NCI-H2196 treated with DMSO at 0.1 percent for 48 hours (cell line): Measurements from ENCODE around the gene ENOPH1.

Experiments
- DNase-seq: peaks from one replicate; lab custom pipeline; 2025; ENCODE audit not compliant: unreplicated experiment; lab: John Stamatoyannopoulos, UW

ENOPH1 gene

DNA sequence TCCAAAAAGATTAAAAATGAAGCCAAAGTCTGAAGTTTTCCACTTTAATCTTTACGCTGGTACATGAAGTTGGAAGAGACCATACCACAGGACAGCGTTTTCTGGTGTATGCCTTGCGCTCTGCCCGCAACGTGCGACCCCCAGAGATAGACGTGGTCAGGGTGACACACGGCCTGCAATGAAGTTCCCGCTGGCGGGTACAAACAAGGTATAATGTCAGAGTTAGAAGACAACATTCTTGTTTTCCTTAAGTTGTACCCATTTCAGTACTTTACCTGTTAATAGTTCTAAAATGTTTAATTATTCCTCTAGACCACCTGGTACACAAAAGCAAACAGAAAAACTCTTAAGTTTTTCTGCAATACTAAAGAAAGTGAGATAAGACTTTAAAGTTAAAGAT lies 4.9 kb upstream of the ENOPH1 start:
- DNase-seq, result no peak

DNA sequence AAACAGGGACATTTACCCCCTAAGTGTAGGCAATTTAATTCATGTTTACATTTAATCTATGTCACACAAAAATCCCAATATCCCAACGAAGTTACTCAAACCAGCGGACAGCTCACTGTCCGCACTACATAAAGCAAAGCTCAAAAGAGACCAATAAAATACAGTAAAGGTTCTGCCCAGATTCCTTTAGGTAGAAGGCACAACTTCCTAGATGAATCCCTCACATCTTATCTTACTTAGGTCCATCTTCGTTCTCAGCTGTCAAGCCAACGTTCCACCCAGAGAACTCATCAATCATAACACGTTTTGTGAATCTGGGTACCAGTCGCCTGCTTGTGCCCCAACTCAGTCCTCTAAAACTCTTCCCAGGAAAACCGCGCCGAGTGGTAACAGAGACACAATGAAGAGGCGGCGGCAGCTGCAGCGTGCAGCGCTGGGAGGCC lies 1.8 kb upstream of the ENOPH1 start:
- DNase-seq, result no peak

DNA sequence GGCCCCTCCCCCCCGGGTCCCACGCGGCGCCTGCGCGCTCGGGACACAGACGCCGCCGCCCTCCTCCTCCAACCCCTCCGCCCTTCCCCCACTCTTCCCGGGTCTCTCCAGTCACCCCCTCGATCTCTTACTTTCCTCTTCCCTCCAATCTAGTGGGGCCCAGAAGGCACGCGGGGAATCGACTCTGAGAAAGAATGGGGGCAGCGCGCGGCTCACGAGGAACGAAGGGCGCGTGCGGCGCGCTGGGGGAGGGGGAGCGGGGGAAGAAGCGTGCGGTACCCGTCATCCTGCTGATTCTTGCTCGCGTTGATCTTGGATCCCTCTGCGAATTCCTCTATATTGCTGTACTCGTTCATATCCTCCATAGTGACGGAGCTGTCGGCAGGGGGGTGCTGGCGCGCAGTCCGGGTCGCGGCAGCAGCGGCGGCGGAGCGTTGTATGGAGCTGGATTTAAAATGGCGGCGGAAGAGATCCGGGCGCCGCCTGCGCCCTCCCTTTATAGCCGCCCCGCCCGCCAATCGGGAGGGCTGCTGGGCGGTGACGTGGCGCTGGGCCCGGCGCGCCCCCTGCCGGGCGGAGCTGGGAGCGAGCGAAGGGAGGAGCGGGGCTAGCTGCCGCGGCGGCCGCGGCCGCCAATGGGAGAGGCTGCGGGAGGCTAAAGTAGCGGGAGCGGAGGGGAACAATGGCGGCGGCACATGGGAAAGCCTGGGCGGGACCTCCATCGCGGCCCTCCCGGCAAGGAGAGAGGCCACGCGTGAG lies 1.2 kb upstream of the ENOPH1 start:
- peak; percentile 48 for DNase-seq

DNA sequence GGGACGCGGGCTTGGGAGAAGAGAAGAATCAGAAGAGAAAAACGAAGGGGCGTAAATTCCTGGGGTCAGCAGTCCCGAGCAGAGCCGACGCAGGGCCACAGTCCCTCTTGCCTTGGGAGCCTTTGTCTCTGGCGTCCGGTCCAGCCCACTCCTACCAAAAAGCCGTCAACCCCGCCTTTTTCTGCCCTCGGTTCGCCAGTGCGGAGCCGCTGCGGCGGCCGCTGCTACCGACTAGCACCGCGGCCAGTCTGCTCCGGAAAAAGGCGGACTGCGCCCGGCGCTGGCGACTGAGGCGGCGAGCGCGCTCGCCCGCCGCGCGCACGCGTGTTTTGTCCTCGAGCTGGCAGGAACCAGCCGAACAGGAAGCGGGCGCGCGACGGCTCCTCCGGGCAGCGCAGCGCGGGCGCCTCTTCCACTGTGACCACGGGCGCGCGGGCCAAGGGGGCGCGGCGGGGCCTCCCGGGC lies 630 bp upstream of the ENOPH1 start:
- DNase-seq, result peak; percentile 3

DNA sequence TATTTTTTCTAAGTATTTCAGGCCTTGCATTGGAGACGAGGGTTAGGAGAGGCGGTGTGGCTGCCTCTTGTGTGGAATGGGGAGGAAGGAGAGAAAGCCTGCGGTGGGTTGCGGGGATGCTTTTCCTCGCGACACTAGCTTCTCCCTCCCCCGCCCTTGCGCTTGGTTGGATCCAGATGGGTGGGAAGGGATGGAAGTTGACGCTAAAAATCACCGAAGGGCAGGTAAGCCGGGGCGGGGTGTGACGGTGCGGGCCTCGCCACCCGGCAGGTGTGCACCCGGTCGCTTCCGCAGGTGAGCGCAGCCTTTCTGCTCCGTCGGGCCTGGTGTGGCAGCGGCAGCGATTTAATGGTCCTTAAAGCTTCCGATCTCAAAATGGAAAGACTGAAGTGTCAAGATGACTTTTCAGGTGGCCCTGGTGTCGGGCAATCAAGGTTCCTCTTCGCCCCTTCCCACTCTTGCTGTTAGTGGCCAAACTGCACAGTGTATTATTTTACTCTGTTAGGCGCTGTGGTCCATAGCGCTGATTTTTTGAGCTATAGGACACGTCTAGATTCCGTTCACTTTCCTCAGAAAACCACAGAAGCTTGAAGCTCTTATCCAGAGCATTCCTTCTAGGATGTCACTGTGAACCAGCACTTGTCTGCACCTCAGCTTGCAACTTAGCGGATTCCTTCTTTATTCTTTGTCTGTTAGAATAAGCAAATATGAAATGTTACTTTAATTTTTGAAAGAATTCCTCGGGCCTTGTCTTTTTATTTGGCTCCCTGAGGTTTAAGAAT lies 765 bp downstream of the ENOPH1 start:
- DNase-seq, result peak; percentile 1

DNA sequence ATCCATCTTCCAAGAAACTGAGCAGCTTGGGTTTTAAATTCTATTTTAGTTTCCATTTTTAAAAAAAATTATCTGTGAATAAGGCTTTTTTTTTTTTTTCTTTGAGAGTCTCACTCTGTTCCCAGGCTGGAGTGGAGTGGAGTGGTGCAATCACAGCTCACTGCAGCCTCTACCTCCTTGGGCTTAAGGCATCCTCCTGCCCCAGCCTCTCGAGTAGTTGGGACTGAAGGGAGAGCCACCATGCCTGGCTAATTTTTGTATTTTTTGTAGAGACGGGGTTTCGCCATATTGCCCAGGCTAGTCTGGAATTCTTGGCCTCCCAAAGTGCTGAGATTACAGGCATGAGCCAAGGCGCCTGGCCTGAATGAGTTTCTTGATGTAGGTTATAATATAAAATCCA lies 1.4 kb downstream of the ENOPH1 start:
- no peak for DNase-seq

DNA sequence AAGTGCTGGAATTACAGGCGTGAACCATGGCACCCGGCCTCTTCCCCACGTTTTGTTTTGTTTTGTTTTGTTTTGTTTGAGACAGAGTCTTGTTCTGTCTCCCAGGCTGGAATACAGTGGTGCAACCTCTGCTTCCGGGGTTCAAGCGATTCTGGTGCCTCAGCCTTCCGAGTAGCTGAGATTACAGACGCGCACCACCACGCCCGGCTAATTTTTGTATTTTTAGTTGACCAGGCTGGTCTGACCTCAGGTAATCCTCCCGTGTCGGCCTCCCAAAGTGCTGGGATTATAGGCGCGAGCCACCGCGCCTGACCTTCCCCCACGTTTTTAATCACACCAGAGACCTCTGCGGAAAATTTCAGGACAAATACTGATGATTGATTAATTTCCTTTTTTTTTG lies 2.2 kb downstream of the ENOPH1 start:
- DNase-seq, result no peak

DNA sequence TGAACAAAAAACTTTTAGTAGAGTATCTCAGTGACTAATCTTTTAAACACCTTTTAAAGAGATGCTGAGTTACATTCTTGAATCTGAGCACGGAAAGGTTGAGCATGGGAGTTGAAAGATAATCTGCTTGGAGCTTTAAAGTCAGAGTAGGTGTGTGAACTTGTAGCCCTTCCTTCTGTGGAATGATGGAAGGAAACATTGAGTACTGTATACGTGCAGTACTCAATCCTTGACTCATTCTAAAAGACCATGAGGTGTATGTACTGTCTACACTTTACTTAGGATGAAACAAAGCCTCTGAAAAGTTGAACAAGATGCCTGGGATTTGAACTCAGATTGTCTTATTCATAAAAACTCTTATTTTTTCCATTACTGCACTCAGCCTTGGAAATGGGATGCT lies 3.4 kb downstream of the ENOPH1 start:
- DNase-seq, result no peak

DNA sequence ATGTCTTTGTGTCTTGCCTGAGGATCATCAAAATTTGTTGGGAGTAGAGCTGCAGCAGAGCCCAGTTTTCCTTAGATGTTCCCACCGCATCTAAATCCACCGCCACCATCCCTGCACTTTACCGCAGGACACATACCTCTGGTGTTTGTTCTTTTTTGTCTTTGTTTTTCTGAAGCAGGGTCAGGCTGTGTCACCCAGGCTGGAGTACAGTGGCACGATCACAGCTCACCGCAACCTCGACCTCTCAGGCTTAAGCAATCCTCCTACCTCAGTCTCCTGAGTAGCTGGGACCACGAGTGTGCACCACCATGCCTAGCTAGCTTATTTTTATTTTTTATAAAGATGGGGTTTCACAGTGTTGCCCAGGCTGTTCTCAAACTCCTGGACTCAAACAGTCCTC lies 4.6 kb downstream of the ENOPH1 start:
- no peak for DNase-seq

DNA sequence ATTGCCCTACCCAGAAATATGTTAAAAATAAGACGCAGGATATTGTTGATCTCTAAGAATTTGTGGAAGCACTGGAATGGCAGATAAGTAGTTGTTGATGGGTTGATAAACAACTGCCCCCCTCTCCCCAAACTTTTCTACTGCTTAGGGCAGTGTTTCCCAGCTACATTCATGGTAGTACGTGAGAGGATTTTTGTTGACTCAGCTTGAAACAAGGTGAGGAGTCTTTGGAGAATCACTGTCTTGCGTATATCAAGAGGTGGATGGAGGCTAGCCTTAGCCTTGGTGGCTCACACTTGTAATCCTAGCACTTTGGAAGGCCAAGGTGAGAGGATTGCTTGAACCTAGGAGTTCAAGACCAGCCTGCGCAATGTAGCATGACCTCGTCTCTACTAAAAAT lies 5.7 kb downstream of the ENOPH1 start:
- DNase-seq, result no peak

DNA sequence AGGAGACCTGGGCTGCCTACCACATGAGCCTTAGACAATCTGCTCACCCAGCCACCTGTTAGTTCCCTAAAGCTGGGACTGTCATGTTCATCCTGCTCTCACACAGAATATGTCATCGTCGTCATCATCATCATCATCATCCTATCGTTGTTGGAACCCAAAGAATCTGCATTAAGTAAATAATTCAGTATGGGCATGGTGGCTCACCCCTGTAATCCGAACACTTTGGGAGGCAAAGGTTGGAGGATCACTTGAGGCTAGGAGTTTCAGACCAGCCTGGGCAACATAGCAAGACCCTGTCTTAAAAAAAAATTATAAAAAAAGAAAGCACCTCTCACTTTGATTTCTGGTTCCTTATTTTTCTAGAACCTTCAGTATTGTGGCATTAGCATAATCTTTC lies 6.4 kb downstream of the ENOPH1 start:
- no peak for DNase-seq

DNA sequence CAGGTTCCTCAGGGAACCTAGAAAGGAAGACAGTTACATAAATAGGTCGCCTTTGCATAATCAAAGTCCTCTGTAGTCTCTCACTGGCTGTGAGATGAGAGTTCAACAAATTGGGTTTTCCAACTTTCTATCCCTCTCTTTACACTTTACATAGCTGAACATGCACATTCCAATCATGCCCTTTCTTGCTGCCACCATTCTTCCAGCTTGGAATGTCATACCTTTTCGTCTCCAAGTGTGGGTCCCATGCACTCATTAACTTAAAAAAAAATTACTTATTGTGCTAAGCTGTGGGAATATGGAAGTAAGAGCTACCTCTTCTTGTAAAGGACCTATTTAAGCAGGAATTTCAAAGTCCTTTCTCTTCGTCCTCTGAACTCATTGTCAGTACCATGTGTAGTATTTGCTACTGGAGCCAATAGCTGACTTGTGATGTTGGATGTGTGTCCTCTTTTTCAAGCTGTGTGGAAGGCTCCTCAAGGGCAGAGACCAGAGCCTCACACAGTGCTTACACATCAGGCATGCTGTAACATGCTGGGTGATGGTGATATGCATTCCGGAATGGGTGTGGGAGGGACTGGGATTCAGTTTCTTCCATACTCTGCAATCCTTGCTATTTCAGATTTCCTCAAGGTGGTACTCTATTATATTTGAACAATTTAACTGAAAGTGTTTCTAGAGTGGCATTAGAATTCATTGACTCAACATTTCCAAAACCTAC lies 7.1 kb downstream of the ENOPH1 start:
- no peak for DNase-seq

DNA sequence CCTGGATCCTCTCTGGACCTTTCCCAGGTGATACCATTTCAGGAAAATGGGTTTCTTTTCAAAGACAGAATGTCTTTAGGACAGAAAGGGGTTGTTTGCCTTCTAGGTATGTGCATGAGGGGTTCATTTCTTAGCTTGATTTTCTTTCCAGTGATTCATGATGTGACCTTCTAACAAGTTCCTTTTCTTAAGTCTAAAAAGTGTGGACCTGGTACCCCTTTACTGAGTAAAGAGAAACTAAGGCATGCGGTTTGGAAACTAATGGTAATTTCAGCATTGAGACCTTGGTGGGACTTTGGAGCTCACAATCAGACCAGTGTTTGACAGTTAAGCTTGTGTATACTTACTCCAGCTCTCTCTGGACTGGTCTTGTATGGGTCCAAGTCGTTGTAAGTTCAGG lies 8.7 kb downstream of the ENOPH1 start:
- no peak for DNase-seq

DNA sequence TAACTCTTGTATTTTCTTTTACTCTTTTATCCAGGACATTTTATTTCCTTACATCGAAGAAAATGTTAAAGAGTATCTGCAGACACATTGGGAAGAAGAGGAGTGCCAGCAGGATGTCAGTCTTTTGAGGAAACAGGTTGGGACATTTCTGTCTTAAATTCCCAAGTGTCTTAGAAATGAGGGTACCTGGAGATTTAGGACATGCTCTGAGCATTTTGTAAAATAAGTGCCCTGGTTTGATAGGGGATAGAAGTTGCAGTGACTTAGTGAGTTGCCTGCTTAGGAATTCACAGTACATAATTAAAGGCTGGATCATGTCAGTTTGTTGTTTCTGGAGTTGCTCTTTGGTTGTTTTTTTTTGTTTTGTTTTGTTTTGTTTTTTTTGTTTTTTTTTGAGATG lies 17.5 kb downstream of the ENOPH1 start:
- DNase-seq, result no peak

DNA sequence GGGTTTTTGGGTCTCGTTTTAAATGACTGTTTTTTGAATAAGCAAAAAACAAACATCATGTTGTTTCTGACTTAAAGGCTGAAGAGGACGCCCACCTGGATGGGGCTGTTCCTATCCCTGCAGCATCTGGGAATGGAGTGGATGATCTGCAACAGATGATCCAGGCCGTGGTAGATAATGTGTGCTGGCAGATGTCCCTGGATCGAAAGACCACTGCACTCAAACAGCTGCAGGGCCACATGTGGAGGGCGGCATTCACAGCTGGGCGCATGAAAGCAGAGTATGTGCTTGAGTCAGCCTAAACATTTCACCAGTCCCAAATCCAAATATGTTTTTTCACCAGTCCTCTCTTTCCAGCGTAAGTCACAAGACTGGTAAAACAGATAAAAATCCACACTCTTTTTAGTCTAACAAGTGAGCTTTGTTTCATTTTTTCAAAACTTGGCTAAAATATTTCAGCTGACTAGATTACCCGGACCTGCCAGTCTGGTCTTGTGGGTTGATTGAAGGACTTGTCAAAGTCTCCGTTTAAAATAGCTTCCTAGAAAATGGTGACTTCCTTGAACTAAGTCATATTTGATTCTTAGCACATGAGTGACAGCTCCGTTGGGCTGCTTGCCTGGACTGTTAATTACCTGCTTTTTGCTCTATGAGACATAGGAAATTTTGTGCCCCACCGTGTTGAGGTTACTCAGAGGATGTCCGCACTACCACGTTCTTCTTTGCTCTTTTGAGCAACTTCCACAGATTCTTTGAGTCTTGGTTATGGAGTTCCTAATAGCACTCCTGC lies 20.8 kb downstream of the ENOPH1 start:
- no peak for DNase-seq

DNA sequence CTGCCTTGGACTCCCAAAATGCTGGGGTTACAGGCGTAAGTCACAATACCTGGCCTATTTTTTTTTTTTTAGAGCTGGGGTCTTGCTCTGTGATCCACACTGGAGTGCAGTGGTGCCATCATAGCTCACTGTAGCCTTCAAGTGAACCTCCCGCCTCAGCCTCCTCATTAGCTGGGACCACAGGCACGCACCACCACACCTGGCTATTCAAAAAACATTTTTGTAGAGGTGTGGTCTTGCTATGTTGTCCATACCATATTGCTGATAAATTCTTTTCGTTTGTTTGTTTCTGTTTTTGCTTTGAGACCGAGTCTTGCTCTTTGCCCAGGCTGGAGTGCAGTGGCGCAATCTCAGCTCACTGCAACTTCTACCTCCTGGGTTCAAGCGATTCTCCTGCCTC lies 21.6 kb downstream of the ENOPH1 start:
- DNase-seq, result no peak

DNA sequence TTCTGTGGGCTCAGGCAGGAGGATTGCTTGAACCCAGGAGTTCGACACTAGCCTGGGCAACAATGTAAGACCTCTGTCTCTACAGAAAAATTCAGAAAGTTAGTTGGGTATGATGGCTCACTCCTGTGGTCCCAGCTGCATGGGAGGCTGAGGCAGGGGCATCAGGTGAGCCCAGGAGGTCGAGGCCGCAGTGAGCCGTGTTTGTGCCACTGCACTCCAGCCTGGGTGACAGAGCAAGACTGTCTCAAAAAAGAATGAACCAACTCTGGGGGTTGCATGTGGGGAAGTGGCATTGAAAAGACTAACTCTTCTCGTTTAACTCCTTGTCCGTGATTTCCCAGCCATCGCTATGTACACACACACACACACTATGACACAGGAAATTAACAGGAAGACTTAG lies 26.9 kb downstream of the ENOPH1 start:
- DNase-seq, result no peak

DNA sequence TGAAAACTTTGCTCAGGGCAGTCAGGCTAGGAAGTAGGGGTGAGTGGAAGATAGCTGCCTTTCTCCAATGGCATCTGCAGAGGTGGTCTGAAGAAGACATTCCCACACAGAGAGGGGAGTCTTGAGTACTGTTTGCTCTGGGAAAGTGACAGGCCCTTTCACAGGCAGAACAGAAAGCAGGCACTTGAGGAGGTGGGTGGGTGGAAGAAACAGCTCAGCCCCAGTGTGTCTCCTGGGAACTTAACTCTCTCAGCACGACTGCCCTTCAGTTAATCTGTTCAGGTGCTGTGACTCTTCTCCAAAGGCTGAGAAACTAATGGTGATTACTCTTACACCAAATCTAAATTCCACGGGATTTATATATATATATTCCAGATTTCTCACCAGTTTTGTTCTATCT lies 28.3 kb downstream of the ENOPH1 start:
- no peak for DNase-seq

DNA sequence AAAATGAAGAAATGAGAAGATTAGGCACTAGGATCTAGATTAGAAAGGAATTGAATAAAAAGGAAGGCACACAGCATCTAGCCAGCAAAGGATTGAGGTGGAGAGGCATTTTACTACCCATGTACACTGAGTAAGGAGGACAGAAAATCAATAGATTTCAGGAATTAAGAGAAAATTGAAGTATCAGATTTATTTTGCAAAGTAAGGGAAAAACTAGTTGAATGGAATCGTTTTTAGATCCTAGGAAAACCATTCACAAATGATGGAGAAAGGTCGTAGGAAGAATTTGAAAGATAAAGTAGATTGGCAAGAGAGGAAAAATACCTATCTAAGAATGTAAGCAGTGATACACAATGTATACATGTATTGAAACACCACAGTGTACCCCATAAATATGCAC lies 31.3 kb downstream of the ENOPH1 start:
- no peak for DNase-seq

DNA sequence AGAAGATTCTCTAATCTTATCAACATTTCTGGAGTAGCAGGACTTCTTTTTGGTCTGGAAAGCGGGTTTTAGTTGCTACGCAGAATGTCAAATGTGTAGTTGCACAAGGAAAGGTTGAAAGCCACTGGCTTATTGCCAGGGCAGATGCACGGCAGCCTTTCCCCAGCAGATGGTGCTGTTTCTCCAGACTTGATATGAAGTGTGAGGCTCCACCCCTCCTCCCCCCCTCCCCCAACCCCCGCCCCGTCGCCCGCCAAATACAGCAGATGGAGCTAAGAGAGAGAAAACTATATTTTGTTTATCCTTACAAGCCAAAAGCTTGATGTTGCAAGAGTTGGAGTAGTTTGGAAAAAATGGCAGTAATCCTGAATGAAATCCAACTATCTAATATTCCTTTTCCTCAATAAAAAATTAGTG lies 32.0 kb downstream of the ENOPH1 start:
- peak; percentile 10 for DNase-seq

DNA sequence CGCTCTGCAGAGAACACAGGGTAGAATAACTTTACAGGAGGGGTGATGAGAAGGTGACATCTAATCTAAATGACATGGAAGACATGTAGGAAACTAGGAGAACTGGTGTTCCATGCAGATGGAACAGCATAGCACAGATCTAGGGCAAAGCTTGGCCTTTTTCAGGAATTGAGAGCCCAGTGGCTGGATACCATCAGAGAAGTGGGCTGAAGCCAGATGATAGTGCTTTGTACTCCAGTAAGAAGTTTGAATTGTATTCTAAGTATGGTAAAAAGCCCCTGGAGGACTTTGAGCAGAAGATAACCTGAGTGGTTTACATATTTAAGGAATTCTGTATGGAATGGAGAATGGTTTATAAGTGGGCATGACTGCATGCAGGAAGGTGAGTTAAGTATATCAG lies 32.8 kb downstream of the ENOPH1 start:
- no peak for DNase-seq
